ENCODE measurements around the gene OR8D1. TPM values are rescaled to one million over a fixed set of nuclear protein-coding genes. Genes with fewer than 3 reads are reported as not detected.

The OR8D1 gene
- total RNA-seq, 4 donors from 2014 or later = not detected

Other genes with a start within 250 kb of the OR8D1 start
- 10 to 100 TPM; 13.3 to 22.2 (median 15.0) TPM for gene VWA5A, start 198.5 kb downstream of the OR8D1 start, total RNA-seq
- gene OR10D3, start 130.6 kb downstream of the OR8D1 start, total RNA-seq = not detected
- not detected for gene OR8G1, start 72.9 kb downstream of the OR8D1 start, total RNA-seq
- gene OR8G5, start 57.6 kb downstream of the OR8D1 start, total RNA-seq = under 1 TPM in 1 of 4 donors, not detected in 3; 0.83 TPM
- gene OR8D2, start 6.2 kb upstream of the OR8D1 start, total RNA-seq = not detected
- not detected for gene OR8B2, start 70.5 kb upstream of the OR8D1 start, total RNA-seq
- not detected for gene OR8B3, start 85.1 kb upstream of the OR8D1 start, total RNA-seq
- not detected for gene OR8B4, start 110.9 kb upstream of the OR8D1 start, total RNA-seq
- not detected for gene OR8B8, start 131.7 kb upstream of the OR8D1 start, total RNA-seq
- not detected for gene OR8B12, start 229.7 kb upstream of the OR8D1 start, total RNA-seq

Data from esophagus muscularis mucosa (tissue), 4 donors.